K562 (cell line): ENCODE measurements around the gene PPARD. TPM values are rescaled to one million over a fixed set of nuclear protein-coding genes. Genes with fewer than 3 reads are reported as not detected.
A peak's percentile ranks its signal among the peaks of the same experiment; 100 is the strongest.

Source experiments
- ATAC-seq: fragments of 200-7000 bp; cut with Tn5 transposase; 3 replicates; pipeline ENCODE4 v1.9.1; 2020; ENCODE audit warnings: moderate library complexity
- BruUV-seq: library from RNA; stranded (reverse); fragments of 400-500 nt; replicated peaks from 2 replicates; lab custom pipeline; 2021; lab: Mats Ljungman, UMichigan
- CTCF ChIA-PET: fragments of 300-600 bp; formaldehyde crosslinking; extraction: SDS; loops from one replicate; lab custom pipeline; 2021; ENCODE audit warnings: low intra/inter-chr PET ratio; lab: Yijun Ruan, JAX
- POLR2A ChIA-PET: fragments of 300-600, 350-650 bp; sonication (Branson Sonifier 250); formaldehyde crosslinking; extraction: SDS; loops from one replicate; lab custom pipeline; 2021; ENCODE audit warnings: antibody characterized with exemption, inconsistent platforms; lab: Yijun Ruan, JAX
- DNase-seq, 4 experiments: peaks; one replicate each; pipeline versions ENCODE4 v3.0.0 to v3.0.0-alpha.2; 2011 to 2018; ENCODE audit warnings: low spot score in 3 of 4, mixed read lengths in 3 of 4; ENCODE audit errors: extremely low read depth in 1 of 4
- FAIRE-seq: peaks from 2 replicates; lab custom pipeline; 2011; peaks lifted over from hg19 to GRCh38; lab: Jason Lieb, UNC
- H2AFZ ChIP-seq: 2 replicates; pipeline ENCODE4 v1.6.0; 2011; ENCODE audit warnings: low read depth, low read length, control low read depth, inconsistent platforms
- H3K27ac ChIP-seq: fragments of 200-600 bp; 3 replicates; pipeline ENCODE4 v1.8.0; 2011; ENCODE audit warnings: low read depth, mild to moderate bottlenecking, control low read depth, inconsistent platforms, low read length, moderate library complexity, mixed read lengths; ENCODE audit errors: extremely low read depth
- H3K27me3 ChIP-seq, 2 experiments: fragments of 300-600 bp in 1 of 2; 2 replicates in 1 of 2; 3 replicates in 1 of 2; pipeline versions ENCODE4 v1.6.0 to v1.8.0; 2011; ENCODE audit warnings: inconsistent platforms in 2 of 2, low read length in 2 of 2, mild to moderate bottlenecking in 1 of 2, mixed read lengths in 1 of 2, moderate library complexity in 1 of 2; ENCODE audit not compliant: control insufficient read depth in 2 of 2, insufficient read depth in 2 of 2
- H3K36me3 ChIP-seq: fragments of 300-600 bp; 3 replicates; pipeline ENCODE4 v1.8.0; 2011; ENCODE audit warnings: mild to moderate bottlenecking, low read length, inconsistent platforms; ENCODE audit not compliant: control insufficient read depth, insufficient read depth
- H3K4me1 ChIP-seq, 2 experiments: fragments of 200-600 bp in 1 of 2; replicated peaks in 1 of 2; 2 replicates in 1 of 2; 3 replicates in 1 of 2; pipeline versions ENCODE4 v1.5.1 to v1.8.0; 2011; ENCODE audit warnings: inconsistent platforms in 2 of 2, low read length in 2 of 2, mild to moderate bottlenecking in 1 of 2, mixed read lengths in 1 of 2, moderate library complexity in 1 of 2; ENCODE audit not compliant: control insufficient read depth in 2 of 2, insufficient read depth in 2 of 2
- H3K4me2 ChIP-seq: 2 replicates; pipeline ENCODE4 v1.6.1; 2011; ENCODE audit warnings: low read length, control low read depth, inconsistent platforms, mixed read lengths; ENCODE audit not compliant: insufficient read depth
- H3K4me3 ChIP-seq: fragments of 200-600 bp; sonication (generic), shearing (Covaris generic); 2 replicates; pipeline ENCODE4 v1.5.1; 2016; ENCODE audit warnings: control low read depth, inconsistent platforms
- H3K79me2 ChIP-seq: fragments of 200-600 bp; 3 replicates; pipeline ENCODE4 v1.8.0; 2011; ENCODE audit warnings: low read length, inconsistent platforms; ENCODE audit not compliant: control insufficient read depth, insufficient read depth
- H3K9ac ChIP-seq, 2 experiments: 2 replicates each; pipeline versions ENCODE4 v1.6.0 to v1.6.1; 2011; ENCODE audit warnings: low read depth in 2 of 2, low read length in 2 of 2, control low read depth in 1 of 2, inconsistent platforms in 1 of 2, mild to moderate bottlenecking in 1 of 2, mixed read lengths in 1 of 2; ENCODE audit not compliant: insufficient read depth in 1 of 2
- H3K9me1 ChIP-seq: one replicate; pipeline ENCODE4 v1.6.0; 2011; ENCODE audit warnings: inconsistent platforms, mild to moderate bottlenecking, low read length, moderate library complexity; ENCODE audit not compliant: control insufficient read depth, insufficient read depth
- H3K9me3 ChIP-seq: replicated peaks from 2 replicates; pipeline ENCODE4 v1.5.1; 2011; ENCODE audit warnings: low read depth, low read length, inconsistent platforms; ENCODE audit not compliant: control insufficient read depth, insufficient read depth
- H4K20me1 ChIP-seq: replicated peaks from 2 replicates; pipeline ENCODE4 v1.6.1; 2011; ENCODE audit warnings: low read length, inconsistent platforms, mixed read lengths; ENCODE audit not compliant: control insufficient read depth, insufficient read depth
- BRD4 ChIP-seq: fragments of 200-600 bp; sonication (generic); IDR thresholded peaks from 2 replicates; pipeline ENCODE4 v1.6.1; 2017; ENCODE audit warnings: inconsistent platforms
- CBFA2T3 ChIP-seq: fragments of 450-650 bp; IDR thresholded peaks from 2 replicates; pipeline ENCODE4 v1.6.1; 2017
- CBX3 ChIP-seq, 2 experiments: IDR thresholded peaks; 1 replicate in 1 of 2; 2 replicates in 1 of 2; pipeline ENCODE4 v1.6.1; 2012; ENCODE audit warnings: inconsistent platforms in 2 of 2, low read length in 2 of 2, borderline replicate concordance in 1 of 2, control low read depth in 1 of 2
- KLF1 ChIP-seq: fragments of 450-650 bp; IDR thresholded peaks from 2 replicates; pipeline ENCODE4 v1.6.1; 2016; ENCODE audit warnings: missing genetic modification characterization, missing compliant biosample characterization
- LCOR ChIP-seq: sonication (generic); formaldehyde crosslinking; IDR thresholded peaks from 2 replicates; pipeline ENCODE4 v1.8.0; 2022; ENCODE audit warnings: mild to moderate bottlenecking, missing genetic modification reagents
- MCM7 ChIP-seq, 2 experiments: fragments of 450-650 bp; IDR thresholded peaks; 2 replicates each; pipeline ENCODE4 v1.6.1; 2016 to 2018
- WHSC1 ChIP-seq: IDR thresholded peaks from one replicate; pipeline ENCODE4 v1.6.1; 2012; ENCODE audit warnings: low read length, control low read depth, inconsistent platforms
- ZNF124 ChIP-seq: sonication (generic); formaldehyde crosslinking; IDR thresholded peaks from 2 replicates; pipeline ENCODE4 v1.8.1; 2022; ENCODE audit warnings: missing genetic modification reagents
- ZNF217 ChIP-seq: sonication (generic); formaldehyde crosslinking; IDR thresholded peaks from 2 replicates; pipeline ENCODE4 v1.8.0; 2022; ENCODE audit warnings: mild to moderate bottlenecking, missing genetic modification reagents
- ZNF695 ChIP-seq: fragments of 450-650 bp; formaldehyde crosslinking; IDR thresholded peaks from 2 replicates; pipeline ENCODE4 v1.4.0; 2020; ENCODE audit warnings: mild to moderate bottlenecking, moderate library complexity
- whole genome bisulfite sequencing: fragments of 100-300 bp; shearing (Covaris generic); methylation state at CpG from one replicate; pipeline ENCODE4 v1.1.6; 2016; ENCODE audit warnings: low coverage, mixed read lengths; ENCODE audit not compliant: insufficient coverage; ENCODE audit errors: missing lambda C conversion rate; 5-methylcytosine and 5-hydroxymethylcytosine counted together
- in situ Hi-C: fragments of 300-500 bp; cut with MboI; formaldehyde crosslinking; loops from 4 replicates; pipeline ENCODE4 v1.15.0; 2018; ENCODE audit warnings: inconsistent platforms, mixed read lengths
- intact Hi-C: fragments of 100-400 bp; cut with micrococcal nuclease; formaldehyde crosslinking; loops from 2 replicates; pipeline ENCODE4 v1.14.2; 2022
- polyA plus RNA-seq, 8 experiments: library from polyadenylated mRNA; depleted of rRNA in 4 of 8; stranded (reverse) in 5 of 8; unstranded in 3 of 8; fragments of >200 nt; fragmentation: Nextera tagmentation in 2 of 8; fragmentation: Illumina TruSeq in 1 of 8; extraction: Ambion mirVana in 2 of 8; extraction: Trizol in 1 of 8; gene quantifications; 2 replicates each; pipeline versions ENCODE4 v1.2.1 to v1.2.3, GENCODE V29; 2011 to 2014; ENCODE audit warnings: inconsistent platforms in 1 of 8, missing spikeins in 1 of 8
- total RNA-seq, 7 experiments: library from RNA; depleted of rRNA in 6 of 7; stranded (reverse); fragments of >200 nt in 6 of 7; fragmentation: Illumina TruSeq in 2 of 7; extraction: Trizol in 2 of 7; gene quantifications; 2 replicates each; pipeline versions ENCODE4 v1.2.1 to v1.2.3, GENCODE V29; 2011 to 2021; ENCODE audit warnings: low replicate concordance in 1 of 7
- TF ChIP-seq, protein P1 (sequence below), 2 experiments: fragments of 200-800 bp in 1 of 2; sonication (Bioruptor generic) in 1 of 2; sonication (generic) in 1 of 2; formaldehyde crosslinking in 1 of 2; IDR thresholded peaks in 1 of 2; conservative IDR thresholded peaks in 1 of 2; 2 replicates each; pipeline versions ENCODE4 v1.5.0 to v1.6.1; 2016 to 2020; ENCODE audit warnings: missing compliant biosample characterization in 1 of 2, missing genetic modification characterization in 1 of 2, missing genetic modification reagents in 1 of 2
- TF ChIP-seq, protein P2 (sequence below): fragments of 450-650 bp; IDR thresholded peaks from 2 replicates; pipeline ENCODE4 v1.6.1; 2016; ENCODE audit warnings: mild to moderate bottlenecking
- TF ChIP-seq, protein P3 (sequence below): fragments of 250-450 bp; sonication (Bioruptor Pico); IDR thresholded peaks from 2 replicates; pipeline ENCODE4 v1.8.0; 2021; ENCODE audit warnings: mild to moderate bottlenecking, moderate library complexity
- TF ChIP-seq, protein P4 (sequence below), 2 experiments: fragments of 450-650 bp; IDR thresholded peaks; 2 replicates each; pipeline ENCODE4 v1.6.1; 2018; ENCODE audit warnings: mild to moderate bottlenecking in 2 of 2, low read depth in 1 of 2; ENCODE audit not compliant: partially characterized antibody in 2 of 2

PPARD gene
- total and polyA plus RNA-seq, 9 of the 15 experiments (the other 6 are each of a cell fraction or from before 2014, with no cell fraction given) = 0.14 to 13.2 (median 3.8) TPM

DNA sequence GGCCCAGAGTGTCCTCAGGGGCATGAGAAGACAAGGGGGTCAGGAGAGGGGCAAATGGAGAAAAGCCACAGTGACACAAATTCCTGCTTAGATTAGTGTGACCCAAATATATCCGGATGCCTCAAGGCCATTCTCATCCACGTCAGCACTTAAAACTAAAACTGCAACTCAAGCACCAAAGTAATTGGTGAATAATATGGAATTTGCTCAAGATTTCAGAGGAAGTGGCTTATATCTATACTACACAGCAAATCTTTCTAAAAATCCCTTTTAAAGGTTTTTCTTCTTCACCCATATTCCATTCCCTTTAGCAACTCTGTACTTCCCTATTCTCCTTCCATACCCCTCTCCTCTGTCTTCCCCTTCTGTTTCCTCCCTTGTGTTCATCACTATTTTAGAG lies 29.6 kb upstream of the PPARD start:
- H3K79me2 ChIP-seq = no peaks in the 10 kb centered on the region
- in situ Hi-C loops = no loop called here
- TF ChIP-seq LCOR (CRISPR knock-in tag) = no peak
- no peak for TF ChIP-seq CBFA2T3
- TF ChIP-seq, protein P1, sequence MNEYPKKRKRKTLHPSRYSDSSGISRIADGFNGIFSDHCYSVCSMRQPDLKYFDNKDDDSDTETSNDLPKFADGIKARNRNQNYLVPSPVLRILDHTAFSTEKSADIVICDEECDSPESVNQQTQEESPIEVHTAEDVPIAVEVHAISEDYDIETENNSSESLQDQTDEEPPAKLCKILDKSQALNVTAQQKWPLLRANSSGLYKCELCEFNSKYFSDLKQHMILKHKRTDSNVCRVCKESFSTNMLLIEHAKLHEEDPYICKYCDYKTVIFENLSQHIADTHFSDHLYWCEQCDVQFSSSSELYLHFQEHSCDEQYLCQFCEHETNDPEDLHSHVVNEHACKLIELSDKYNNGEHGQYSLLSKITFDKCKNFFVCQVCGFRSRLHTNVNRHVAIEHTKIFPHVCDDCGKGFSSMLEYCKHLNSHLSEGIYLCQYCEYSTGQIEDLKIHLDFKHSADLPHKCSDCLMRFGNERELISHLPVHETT (CRISPR knock-in tag; conservative IDR thresholded peaks at IDR 0.05 in 1 of 2, IDR thresholded peaks at IDR 0.05 in 1 of 2) = no peak
- TF ChIP-seq, protein P2, sequence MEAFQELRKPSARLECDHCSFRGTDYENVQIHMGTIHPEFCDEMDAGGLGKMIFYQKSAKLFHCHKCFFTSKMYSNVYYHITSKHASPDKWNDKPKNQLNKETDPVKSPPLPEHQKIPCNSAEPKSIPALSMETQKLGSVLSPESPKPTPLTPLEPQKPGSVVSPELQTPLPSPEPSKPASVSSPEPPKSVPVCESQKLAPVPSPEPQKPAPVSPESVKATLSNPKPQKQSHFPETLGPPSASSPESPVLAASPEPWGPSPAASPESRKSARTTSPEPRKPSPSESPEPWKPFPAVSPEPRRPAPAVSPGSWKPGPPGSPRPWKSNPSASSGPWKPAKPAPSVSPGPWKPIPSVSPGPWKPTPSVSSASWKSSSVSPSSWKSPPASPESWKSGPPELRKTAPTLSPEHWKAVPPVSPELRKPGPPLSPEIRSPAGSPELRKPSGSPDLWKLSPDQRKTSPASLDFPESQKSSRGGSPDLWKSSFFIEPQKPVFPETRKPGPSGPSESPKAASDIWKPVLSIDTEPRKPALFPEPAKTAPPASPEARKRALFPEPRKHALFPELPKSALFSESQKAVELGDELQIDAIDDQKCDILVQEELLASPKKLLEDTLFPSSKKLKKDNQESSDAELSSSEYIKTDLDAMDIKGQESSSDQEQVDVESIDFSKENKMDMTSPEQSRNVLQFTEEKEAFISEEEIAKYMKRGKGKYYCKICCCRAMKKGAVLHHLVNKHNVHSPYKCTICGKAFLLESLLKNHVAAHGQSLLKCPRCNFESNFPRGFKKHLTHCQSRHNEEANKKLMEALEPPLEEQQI = no peak
- no peak for TF ChIP-seq KLF1
- TF ChIP-seq ZNF695 = no peak
- no peak for TF ChIP-seq ZNF124 (CRISPR knock-in tag)
- no peak for TF ChIP-seq WHSC1
- TF ChIP-seq, protein P3, sequence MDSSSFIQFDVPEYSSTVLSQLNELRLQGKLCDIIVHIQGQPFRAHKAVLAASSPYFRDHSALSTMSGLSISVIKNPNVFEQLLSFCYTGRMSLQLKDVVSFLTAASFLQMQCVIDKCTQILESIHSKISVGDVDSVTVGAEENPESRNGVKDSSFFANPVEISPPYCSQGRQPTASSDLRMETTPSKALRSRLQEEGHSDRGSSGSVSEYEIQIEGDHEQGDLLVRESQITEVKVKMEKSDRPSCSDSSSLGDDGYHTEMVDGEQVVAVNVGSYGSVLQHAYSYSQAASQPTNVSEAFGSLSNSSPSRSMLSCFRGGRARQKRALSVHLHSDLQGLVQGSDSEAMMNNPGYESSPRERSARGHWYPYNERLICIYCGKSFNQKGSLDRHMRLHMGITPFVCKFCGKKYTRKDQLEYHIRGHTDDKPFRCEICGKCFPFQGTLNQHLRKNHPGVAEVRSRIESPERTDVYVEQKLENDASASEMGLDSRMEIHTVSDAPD = no peak
- TF ChIP-seq, protein P4, sequence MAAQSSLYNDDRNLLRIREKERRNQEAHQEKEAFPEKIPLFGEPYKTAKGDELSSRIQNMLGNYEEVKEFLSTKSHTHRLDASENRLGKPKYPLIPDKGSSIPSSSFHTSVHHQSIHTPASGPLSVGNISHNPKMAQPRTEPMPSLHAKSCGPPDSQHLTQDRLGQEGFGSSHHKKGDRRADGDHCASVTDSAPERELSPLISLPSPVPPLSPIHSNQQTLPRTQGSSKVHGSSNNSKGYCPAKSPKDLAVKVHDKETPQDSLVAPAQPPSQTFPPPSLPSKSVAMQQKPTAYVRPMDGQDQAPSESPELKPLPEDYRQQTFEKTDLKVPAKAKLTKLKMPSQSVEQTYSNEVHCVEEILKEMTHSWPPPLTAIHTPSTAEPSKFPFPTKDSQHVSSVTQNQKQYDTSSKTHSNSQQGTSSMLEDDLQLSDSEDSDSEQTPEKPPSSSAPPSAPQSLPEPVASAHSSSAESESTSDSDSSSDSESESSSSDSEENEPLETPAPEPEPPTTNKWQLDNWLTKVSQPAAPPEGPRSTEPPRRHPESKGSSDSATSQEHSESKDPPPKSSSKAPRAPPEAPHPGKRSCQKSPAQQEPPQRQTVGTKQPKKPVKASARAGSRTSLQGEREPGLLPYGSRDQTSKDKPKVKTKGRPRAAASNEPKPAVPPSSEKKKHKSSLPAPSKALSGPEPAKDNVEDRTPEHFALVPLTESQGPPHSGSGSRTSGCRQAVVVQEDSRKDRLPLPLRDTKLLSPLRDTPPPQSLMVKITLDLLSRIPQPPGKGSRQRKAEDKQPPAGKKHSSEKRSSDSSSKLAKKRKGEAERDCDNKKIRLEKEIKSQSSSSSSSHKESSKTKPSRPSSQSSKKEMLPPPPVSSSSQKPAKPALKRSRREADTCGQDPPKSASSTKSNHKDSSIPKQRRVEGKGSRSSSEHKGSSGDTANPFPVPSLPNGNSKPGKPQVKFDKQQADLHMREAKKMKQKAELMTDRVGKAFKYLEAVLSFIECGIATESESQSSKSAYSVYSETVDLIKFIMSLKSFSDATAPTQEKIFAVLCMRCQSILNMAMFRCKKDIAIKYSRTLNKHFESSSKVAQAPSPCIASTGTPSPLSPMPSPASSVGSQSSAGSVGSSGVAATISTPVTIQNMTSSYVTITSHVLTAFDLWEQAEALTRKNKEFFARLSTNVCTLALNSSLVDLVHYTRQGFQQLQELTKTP (IDR thresholded peaks at IDR 0.05; ENCODE audit: low read depth in 1 of 2, partially characterized antibody in 2 of 2) = no peak
- no peak for TF ChIP-seq CBX3 (IDR thresholded peaks at IDR 0.05; ENCODE audit: borderline replicate concordance in 1 of 2, low read length in 2 of 2)
- TF ChIP-seq MCM7 (IDR thresholded peaks at IDR 0.05) = no peak
- no peak for TF ChIP-seq BRD4
- TF ChIP-seq ZNF217 (CRISPR knock-in tag) = no peak

More for the DNA sequence above, 29.6 kb upstream of the PPARD start:
- Histone ChIP-seq H3K36me3 (peaks cover 10% of the 10 kb centered on the region; the same call in 1 of the 3 replicates), H3K4me2 (no peak overlapping the region), H3K9me3 (no peaks in the 10 kb centered on the region), H3K4me3 (no peak overlapping the region), H2AFZ (no peak overlapping the region), H3K4me1 (peaks cover 0 to 9% of the 10 kb centered on the region in 2 experiments; a peak in 3 of 5 replicates), H4K20me1 (0 out of 2 replicates have a peak, but pooled peaks cover 4% of the 10 kb centered on the region), H3K9me1 (no peaks in the 10 kb centered on the region), H3K9ac (peak overlapping the region in 1 of 2 experiments; percentile 59; a peak in 2 of 4 replicates), H3K27ac (no peak overlapping the region), H3K27me3 (no peaks in the 10 kb centered on the region)
- intact Hi-C loops = no loop called here
- 41% methylated on average over 2 of the region's 2 CpGs for WGBS
- ChIA-PET POLR2A (interaction anchor here (0.9 to 1.1 kb wide), 4 partner anchors 11 to 155 kb away, joined by 3 to 6 read pairs (median 5); partner anchors contain the start of gene RPL10A), CTCF (no interaction called here)
- FAIRE-seq = no peak
- ATAC-seq = no peak
- no peak for DNase-seq
- BruUV-seq = no TSS peak
